ENCODE data around the gene WDR90. TPM values are rescaled to one million over a fixed set of nuclear protein-coding genes. Genes with fewer than 3 reads are reported as not detected.

The WDR90 gene
- total RNA-seq, 4 donors from 2014 or later = 23.0 to 166 (median 90.2) TPM

- intact Hi-C loops (cut with DNase I; ENCODE audit: low total_unique reads) (no loop called here), in situ Hi-C loops (cut with MboI; ENCODE audit: low pct_ligation_motif_present in 1 of 4, low pct_unique_long_range_greater_than_20kb in 1 of 4, low sequenced_read_pairs in 3 of 4) (no loop called here)
- no peak for DNase-seq
- WGBS, 2 donors (ENCODE audit: low coverage in 1 of 2) = 93% methylated on average over 23 of the region's 35 CpGs; no CpG with 5 or more reads in 1 of the 2 donors
- peaks cover 10 to 16% (median 14%) of the 10 kb centered on the region in 4 donors for H3K4me1 ChIP-seq
- no peaks in the 10 kb centered on the region for H3K9me3 ChIP-seq
- H3K27me3 ChIP-seq = no peaks in the 10 kb centered on the region
- TF ChIP-seq POLR2A (IDR thresholded peaks at IDR 0.05) (no peak), POLR2AphosphoS5 (IDR thresholded peaks at IDR 0.05) (no peak), CTCF (IDR thresholded peaks at IDR 0.05) (no peak), EP300 (IDR thresholded peaks at IDR 0.05; ENCODE audit: low read depth) (no peak)
- no peak overlapping the region for H3K27ac ChIP-seq
- no peaks in the 10 kb centered on the region for H3K36me3 ChIP-seq
- no peak overlapping the region for H3K4me3 ChIP-seq
Observed at GRCh38 chr16:658679-659571, 9.8 kb downstream of the WDR90 start.

- DNase-seq = no peak
- in situ Hi-C loops (cut with MboI; ENCODE audit: low pct_ligation_motif_present in 1 of 4, low pct_unique_long_range_greater_than_20kb in 1 of 4, low sequenced_read_pairs in 3 of 4) = no loop called here
- H3K4me3 ChIP-seq = no peak overlapping the region
- peaks cover 10 to 16% (median 14%) of the 10 kb centered on the region in 4 donors for H3K4me1 ChIP-seq
- H3K27ac ChIP-seq = peak overlapping the region in 1 of 4 donors; percentile 73
- TF ChIP-seq EP300 (IDR thresholded peaks at IDR 0.05; ENCODE audit: low read depth) (no peak), POLR2A (IDR thresholded peaks at IDR 0.05) (no peak), CTCF (IDR thresholded peaks at IDR 0.05) (no peak), POLR2AphosphoS5 (IDR thresholded peaks at IDR 0.05) (no peak)
- WGBS, 2 donors (ENCODE audit: low coverage in 1 of 2) = 84% methylated on average over 20 of the region's 20 CpGs; no CpG with 5 or more reads in 1 of the 2 donors
- intact Hi-C loops (cut with DNase I; ENCODE audit: low total_unique reads) = loop anchor here (5.0 kb wide), 1 partner anchor 82 kb away; no protein-coding TSS in a partner anchor
- H3K9me3 ChIP-seq = no peaks in the 10 kb centered on the region
- H3K27me3 ChIP-seq = no peaks in the 10 kb centered on the region
- H3K36me3 ChIP-seq = no peaks in the 10 kb centered on the region
Observed at GRCh38 chr16:659618-660017, 10.5 kb downstream of the WDR90 start.

GRCh38 chr16:660132-660458, 10.9 kb downstream of the WDR90 start:
- intact Hi-C loops (cut with DNase I; ENCODE audit: low total_unique reads) (loop anchor here (5.0 kb wide), 1 partner anchor 83 kb away; no protein-coding TSS in a partner anchor), in situ Hi-C loops (cut with MboI; ENCODE audit: low pct_ligation_motif_present in 1 of 4, low pct_unique_long_range_greater_than_20kb in 1 of 4, low sequenced_read_pairs in 3 of 4) (no loop called here)
- WGBS, 2 donors (ENCODE audit: low coverage in 1 of 2) = 57% methylated on average over 6 of the region's 6 CpGs; no CpG with 5 or more reads in 1 of the 2 donors
- no peaks in the 10 kb centered on the region for H3K27me3 ChIP-seq
- no peak for TF ChIP-seq POLR2A (IDR thresholded peaks at IDR 0.05)
- TF ChIP-seq CTCF (IDR thresholded peaks at IDR 0.05) = no peak
- no peak for TF ChIP-seq POLR2AphosphoS5 (IDR thresholded peaks at IDR 0.05)
- TF ChIP-seq EP300 (IDR thresholded peaks at IDR 0.05; ENCODE audit: low read depth) = no peak
- no peaks in the 10 kb centered on the region for H3K36me3 ChIP-seq
- H3K4me3 ChIP-seq = peak overlapping the region in 2 of 4 donors; percentile 6 to 22
- peak overlapping the region; percentile 56 to 85 (median 70) for H3K27ac ChIP-seq
- no peak for DNase-seq
- H3K9me3 ChIP-seq = no peaks in the 10 kb centered on the region
- H3K4me1 ChIP-seq = peaks cover 10 to 16% (median 14%) of the 10 kb centered on the region in 4 donors

- Histone ChIP-seq H3K4me3 (peak overlapping the region in 2 of 4 donors; percentile 6 to 22), H3K27ac (peak overlapping the region; percentile 56 to 85 (median 76)), H3K36me3 (no peaks in the 10 kb centered on the region), H3K9me3 (no peaks in the 10 kb centered on the region), H3K4me1 (peaks cover 10 to 16% (median 14%) of the 10 kb centered on the region in 4 donors), H3K27me3 (no peaks in the 10 kb centered on the region)
- TF ChIP-seq POLR2A (IDR thresholded peaks at IDR 0.05) = peak; percentile 14
- TF ChIP-seq CTCF (IDR thresholded peaks at IDR 0.05) = peak; percentile 52 to 69 (median 65)
- TF ChIP-seq EP300 (IDR thresholded peaks at IDR 0.05; ENCODE audit: low read depth) = no peak
- TF ChIP-seq POLR2AphosphoS5 (IDR thresholded peaks at IDR 0.05) = peak; percentile 32 to 63 (median 48)
- WGBS, 2 donors (ENCODE audit: low coverage in 1 of 2) = 38% methylated on average over 10 of the region's 43 CpGs; no CpG with 5 or more reads in 1 of the 2 donors
- in situ Hi-C loops (cut with MboI; ENCODE audit: low pct_ligation_motif_present in 1 of 4, low pct_unique_long_range_greater_than_20kb in 1 of 4, low sequenced_read_pairs in 3 of 4) (no loop called here), intact Hi-C loops (cut with DNase I; ENCODE audit: low total_unique reads) (loop anchor here (5.0 kb wide), 1 partner anchor 83 kb away; no protein-coding TSS in a partner anchor)
- peak; percentile 91 for DNase-seq
Observed at GRCh38 chr16:660459-661183, 11.5 kb downstream of the WDR90 start.

All from transverse colon (tissue), 4 donors.